Adrenal gland (tissue), 12 donors: ENCODE data around the gene LCMT1. TPM values are rescaled to one million over a fixed set of nuclear protein-coding genes. Genes with fewer than 3 reads are reported as not detected.
"Not testable (repeated sequence)": the region's sequence is repeated elsewhere in the genome, so short reads cannot be mapped to it uniquely, and the experiment has no call there.

Experiments
- DNase-seq, 7 donors: peaks; one replicate each; pipeline ENCODE4 v3.0.0-alpha.2; 2019 to 2020
- H3K27ac ChIP-seq, 5 donors: fragments of 200-600 bp; sonication (generic) in 4 of 5; 1 replicate in 3 of 5; 2 replicates in 2 of 5; pipeline versions ENCODE4 v1.5.1 to v1.8.0; 2016 to 2020; ENCODE audit warnings: mild to moderate bottlenecking in 1 of 5
- H3K27me3 ChIP-seq: fragments of 200-600 bp; 2 replicates; pipeline ENCODE4 v1.8.0; 2021
- H3K36me3 ChIP-seq, 2 donors: fragments of 200-600 bp; replicated peaks in 1 of 2; 1 replicate in 1 of 2; 2 replicates in 1 of 2; pipeline versions ENCODE4 v1.5.1 to v1.8.0; 2018 to 2022
- H3K4me1 ChIP-seq, 2 donors: fragments of 200-600 bp; replicated peaks in 1 of 2; 1 replicate in 1 of 2; 2 replicates in 1 of 2; pipeline versions ENCODE4 v1.5.1 to v1.8.0; 2018 to 2021
- H3K4me3 ChIP-seq, 4 donors: fragments of 200-600 bp; sonication (generic) in 3 of 4; one replicate each; pipeline ENCODE4 v1.5.1; 2016 to 2018
- H3K9me3 ChIP-seq, 3 donors: fragments of 200-600 bp; sonication (generic) in 1 of 3; replicated peaks in 1 of 3; 1 replicate in 2 of 3; 2 replicates in 1 of 3; pipeline versions ENCODE4 v1.5.1 to v1.8.0; 2016 to 2021
- POLR2A ChIP-seq, 2 donors: fragments of 450-650 bp; IDR thresholded peaks; one replicate each; pipeline ENCODE4 v1.6.1; 2017; ENCODE audit warnings: antibody characterized with exemption in 2 of 2, mild to moderate bottlenecking in 2 of 2, moderate library complexity in 1 of 2
- WGBS, 4 donors: extraction: QIAGEN DNeasy Blood & Tissue Kit in 2 of 4; methylation state at CpG; one replicate each; pipeline versions ENCODE4 v1.1.5 to v1.1.7; 2013 to 2017; 5-methylcytosine and 5-hydroxymethylcytosine counted together
- intact Hi-C, 2 donors: fragments of 100-400 bp; cut with DNase I; formaldehyde crosslinking; loops; one replicate each; pipeline versions ENCODE4 v1.14.1 to v1.15.0; 2022 to 2023
- polyA plus RNA-seq, 3 donors: library from polyadenylated mRNA; stranded (reverse); fragments of 200-250 nt in 2 of 3; fragments of 350-450 nt in 1 of 3; fragmentation: Illumina TruSeq in 1 of 3; extraction: RNeasy Lipid Tissue Mini Kit (QIAGEN cat#74804) in 1 of 3; gene quantifications; one replicate each; pipeline ENCODE4 v1.2.3, GENCODE V29; 2013 to 2014
- total RNA-seq, 9 donors: library from RNA; depleted of rRNA in 4 of 9; stranded (reverse); fragments of >200 nt in 4 of 9; fragments of 120-200 nt in 1 of 9; fragmentation: NEBNext Ultra II Directional in 1 of 9; extraction: Animal tissue kit (Norgen Biotek cat#: 25700) in 1 of 9; gene quantifications; one replicate each; pipeline versions ENCODE4 v1.1.0 to v1.2.4, GENCODE V29; 2013 to 2023
- TF ChIP-seq, protein P1 (sequence below), 6 experiments: fragments of 450-650 bp in 4 of 6; fragments of 200-600 bp in 2 of 6; sonication (generic) in 1 of 6; IDR thresholded peaks; 1 replicate in 5 of 6; 2 replicates in 1 of 6; pipeline versions ENCODE4 v1.5.1 to v1.8.0; 2016 to 2021; ENCODE audit warnings: antibody characterized with exemption in 6 of 6, mild to moderate bottlenecking in 2 of 6, moderate library complexity in 1 of 6
- donor health status: healthy with polysubstance abuse.
- donor health status: Bipolar disorder and iron deficiency.
- donor health status: DM: yes; HTN: yes; CAD: no.
- donor health status: DM: no; HTN: no; CAD: no.
- donor health status: DM: no; HTN: no; CAD: no.
- donor health status: DM: yes; HTN: yes; CAD: no.

The LCMT1 gene
- total and polyA plus RNA-seq, 12 donors = 28.1 to 60.3 (median 43.5) TPM

DNA sequence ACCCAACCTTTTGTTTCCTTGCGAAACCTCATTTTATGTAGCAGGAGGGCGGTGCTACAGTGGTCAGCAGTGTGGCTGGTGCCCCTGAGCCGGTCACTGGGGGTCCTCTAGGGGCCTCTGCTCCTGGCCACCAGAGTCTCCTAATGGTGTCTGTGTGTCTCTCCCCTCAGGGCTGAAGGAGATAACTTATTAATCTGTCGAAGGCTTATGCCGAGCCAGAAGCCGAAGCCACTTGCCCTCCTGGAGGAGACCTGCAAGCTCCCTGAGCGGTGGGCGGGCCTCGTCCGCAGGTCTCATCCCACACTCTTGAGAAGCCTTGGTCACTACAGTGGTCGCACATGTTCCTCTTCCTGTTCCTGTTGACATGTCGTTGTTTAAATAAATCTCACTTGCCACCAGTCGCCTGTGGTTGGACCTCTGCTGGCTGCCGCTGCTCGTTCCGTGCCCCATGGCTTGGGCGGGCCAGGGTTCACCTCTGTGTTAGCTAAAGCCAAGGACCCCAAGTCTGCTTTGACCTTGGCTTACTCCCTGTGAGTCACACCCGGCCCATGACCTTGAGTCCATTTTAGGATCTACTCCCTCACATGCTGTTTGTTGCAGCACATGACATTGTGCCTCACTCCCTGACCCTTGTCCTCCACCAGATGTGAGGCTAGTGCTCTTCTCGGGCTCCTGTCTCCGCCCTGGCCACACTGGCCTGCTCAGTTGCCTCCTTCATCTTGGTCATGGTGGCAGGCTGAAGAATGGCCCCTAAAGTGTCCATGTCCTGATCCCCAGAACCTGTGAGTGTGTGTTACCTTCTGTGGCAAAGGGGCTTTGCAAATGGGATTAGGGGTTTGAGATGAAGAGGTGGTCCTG, 66.5 kb downstream of the LCMT1 start:
- H3K27me3 ChIP-seq = no peaks in the 10 kb centered on the region
- 67 to 69% (median 67%) methylated on average over 16 to 20 of the region's 20 CpGs for WGBS, 4 donors
- DNase-seq = peak; percentile 36 to 63 (median 59)
- intact Hi-C loops = no loop called here
- H3K36me3 ChIP-seq = peaks cover 0 to 4% of the 10 kb centered on the region in 2 donors
- peak overlapping the region in 2 of 5 donors; percentile 37 to 68 for H3K27ac ChIP-seq
- H3K9me3 ChIP-seq = no peaks in the 10 kb centered on the region
- H3K4me1 ChIP-seq = peaks cover 5 to 8% of the 10 kb centered on the region in 2 donors
- TF ChIP-seq, protein P1, sequence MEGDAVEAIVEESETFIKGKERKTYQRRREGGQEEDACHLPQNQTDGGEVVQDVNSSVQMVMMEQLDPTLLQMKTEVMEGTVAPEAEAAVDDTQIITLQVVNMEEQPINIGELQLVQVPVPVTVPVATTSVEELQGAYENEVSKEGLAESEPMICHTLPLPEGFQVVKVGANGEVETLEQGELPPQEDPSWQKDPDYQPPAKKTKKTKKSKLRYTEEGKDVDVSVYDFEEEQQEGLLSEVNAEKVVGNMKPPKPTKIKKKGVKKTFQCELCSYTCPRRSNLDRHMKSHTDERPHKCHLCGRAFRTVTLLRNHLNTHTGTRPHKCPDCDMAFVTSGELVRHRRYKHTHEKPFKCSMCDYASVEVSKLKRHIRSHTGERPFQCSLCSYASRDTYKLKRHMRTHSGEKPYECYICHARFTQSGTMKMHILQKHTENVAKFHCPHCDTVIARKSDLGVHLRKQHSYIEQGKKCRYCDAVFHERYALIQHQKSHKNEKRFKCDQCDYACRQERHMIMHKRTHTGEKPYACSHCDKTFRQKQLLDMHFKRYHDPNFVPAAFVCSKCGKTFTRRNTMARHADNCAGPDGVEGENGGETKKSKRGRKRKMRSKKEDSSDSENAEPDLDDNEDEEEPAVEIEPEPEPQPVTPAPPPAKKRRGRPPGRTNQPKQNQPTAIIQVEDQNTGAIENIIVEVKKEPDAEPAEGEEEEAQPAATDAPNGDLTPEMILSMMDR (IDR thresholded peaks at IDR 0.05) = no peak
- TF ChIP-seq POLR2A (IDR thresholded peaks at IDR 0.05) = no peak
- no peak overlapping the region for H3K4me3 ChIP-seq

DNA sequence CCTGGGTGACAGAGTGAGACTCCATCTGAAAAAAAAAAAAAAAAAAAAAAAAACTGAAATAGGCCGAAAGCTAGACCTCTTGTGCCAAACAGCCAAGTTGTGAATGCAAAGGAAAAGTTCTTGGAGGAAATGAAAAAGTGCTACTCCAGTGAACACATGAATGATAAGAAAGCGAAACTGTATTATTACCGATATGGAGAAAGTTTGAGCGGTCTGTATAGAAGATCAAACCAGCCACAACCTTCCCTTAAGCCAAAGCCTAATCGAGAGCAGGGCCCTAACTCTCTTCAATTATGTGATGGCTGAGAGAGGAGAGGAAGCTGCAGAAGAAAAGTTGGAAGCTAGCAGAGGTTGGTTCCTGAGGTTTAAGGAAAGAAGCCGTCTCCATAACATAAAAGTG, 69.7 kb downstream of the LCMT1 start:
- intact Hi-C loops, H3K27me3 ChIP-seq, H3K4me1 ChIP-seq, H3K9me3 ChIP-seq, H3K36me3 ChIP-seq, H3K4me3 ChIP-seq, H3K27ac ChIP-seq, DNase-seq: not testable (repeated sequence)
- WGBS, 4 donors = 92 to 99% (median 93%) methylated on average over 6 of the region's 6 CpGs

DNA sequence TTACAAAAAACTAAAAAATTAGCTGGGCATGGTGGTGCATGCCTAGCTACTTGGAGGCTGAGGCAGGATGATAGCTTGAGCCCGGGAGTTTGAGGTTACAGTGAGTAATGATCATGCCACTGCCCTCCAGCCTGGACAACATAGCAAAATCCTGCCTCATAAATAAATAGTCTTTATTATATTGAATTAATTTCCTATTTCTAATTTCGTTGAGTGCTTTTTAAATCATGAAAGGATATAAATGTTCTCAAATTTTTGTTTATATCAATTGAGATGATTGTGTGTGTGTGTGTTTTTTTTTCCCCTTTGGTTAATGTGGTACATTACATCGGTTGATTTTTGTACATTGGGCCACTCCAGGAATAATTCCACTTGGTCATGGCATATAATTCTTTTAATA, 73.2 kb downstream of the LCMT1 start:
- intact Hi-C loops = no loop called here
- no peak for DNase-seq
- no peak overlapping the region for H3K4me3 ChIP-seq
- H3K36me3 ChIP-seq = no peaks in the 10 kb centered on the region
- H3K27ac ChIP-seq = no peak overlapping the region
- no peaks in the 10 kb centered on the region for H3K27me3 ChIP-seq
- TF ChIP-seq POLR2A (IDR thresholded peaks at IDR 0.05) = no peak
- TF ChIP-seq, protein P1 (IDR thresholded peaks at IDR 0.05) = no peak
- H3K4me1 ChIP-seq = no peaks in the 10 kb centered on the region
- no peaks in the 10 kb centered on the region for H3K9me3 ChIP-seq
- 68 to 76% (median 71%) methylated on average over 3 of the region's 3 CpGs for WGBS, 4 donors

DNA sequence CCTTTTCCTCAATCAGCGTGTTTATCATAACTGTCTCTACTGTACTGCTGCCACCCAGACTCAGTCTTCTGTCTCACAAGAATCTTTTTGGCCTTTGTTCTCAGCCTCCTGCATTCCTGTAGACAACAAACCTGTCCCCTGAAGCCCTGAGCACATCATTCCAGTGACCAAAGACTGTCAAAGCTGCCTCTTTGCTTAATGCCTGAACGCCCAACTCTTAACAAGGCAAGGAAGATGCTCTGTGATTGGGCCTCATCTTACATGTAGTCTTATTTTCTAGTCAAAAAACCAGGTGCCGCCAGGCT, 75.9 kb downstream of the LCMT1 start:
- H3K9me3 ChIP-seq = no peaks in the 10 kb centered on the region
- intact Hi-C loops = no loop called here
- DNase-seq = no peak
- TF ChIP-seq POLR2A (IDR thresholded peaks at IDR 0.05) = no peak
- TF ChIP-seq, protein P1 (IDR thresholded peaks at IDR 0.05) = no peak
- H3K27me3 ChIP-seq = no peaks in the 10 kb centered on the region
- no peak overlapping the region for H3K27ac ChIP-seq
- H3K4me1 ChIP-seq = no peaks in the 10 kb centered on the region
- H3K4me3 ChIP-seq = no peak overlapping the region
- WGBS, 4 donors = 95 to 100% (median 96%) methylated on average over 3 of the region's 3 CpGs
- no peaks in the 10 kb centered on the region for H3K36me3 ChIP-seq

DNA sequence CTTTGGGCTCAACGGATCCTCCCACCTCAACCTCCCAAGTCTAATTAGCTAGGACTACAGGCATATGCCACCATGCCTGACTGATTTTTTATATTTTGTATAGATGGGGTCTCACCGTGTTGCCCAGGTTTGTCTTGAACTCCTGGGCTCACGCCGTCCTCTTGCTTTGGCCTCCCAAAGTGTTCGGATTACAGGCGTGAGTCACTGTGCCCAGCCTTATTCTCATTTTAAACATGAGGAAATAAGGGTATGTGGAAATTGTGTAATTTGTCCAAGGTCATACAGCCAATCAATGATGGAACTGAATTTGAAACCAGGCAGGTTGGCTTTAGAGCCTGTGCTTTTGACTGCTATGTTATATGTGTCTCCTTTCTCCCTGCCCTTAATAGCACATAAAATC, 77.8 kb downstream of the LCMT1 start:
- Histone ChIP-seq H3K4me3 (no peak overlapping the region), H3K4me1 (no peaks in the 10 kb centered on the region), H3K27me3 (no peaks in the 10 kb centered on the region), H3K9me3 (no peaks in the 10 kb centered on the region), H3K27ac (no peak overlapping the region), H3K36me3 (no peaks in the 10 kb centered on the region)
- TF ChIP-seq, protein P1 (IDR thresholded peaks at IDR 0.05) = no peak
- TF ChIP-seq POLR2A (IDR thresholded peaks at IDR 0.05) = no peak
- intact Hi-C loops = no loop called here
- DNase-seq = peak in 1 of 7 donors; percentile 5
- WGBS, 4 donors = 86 to 92% (median 88%) methylated on average over 6 of the region's 6 CpGs
